ENCODE measurements around the gene TBC1D9. TPM values are rescaled to one million over a fixed set of nuclear protein-coding genes. Genes with fewer than 3 reads are reported as not detected.

The TBC1D9 gene
- polyA plus RNA-seq, 1 of the 3 experiments (the other 2 are of a cell fraction) = 13.5 TPM

GRCh38 chr4:140743194-140743931 is 12.8 kb downstream of the TBC1D9 start:
- DNase-seq = peak; percentile 12
- Histone ChIP-seq H3K4me2 (peak overlapping the region; percentile 80), H3K79me2 (ENCODE audit: insufficient read depth) (peaks cover 80% of the 10 kb centered on the region)

More at GRCh38 chr4:140743194-140743931, 12.8 kb downstream of the TBC1D9 start:
- no peaks in the 10 kb centered on the region for H3K9me2 ChIP-seq
- no peaks in the 10 kb centered on the region for H3K27me3 ChIP-seq (ENCODE audit: insufficient read depth)
- H4K20me1 ChIP-seq (ENCODE audit: insufficient read depth) = no peaks in the 10 kb centered on the region
- peaks cover under 1% of the 10 kb centered on the region; the same call in 1 of the 2 replicates for H3K9me3 ChIP-seq
- ChIA-PET CTCF (interaction anchor here (0.9 to 2.0 kb wide), 5 partner anchors 11 to 96 kb away, joined by 3 to 11 read pairs (median 3); partner anchors contain the start of gene TBC1D9), POLR2A (interaction anchor here (0.9 kb wide), 1 partner anchor 13 kb away, joined by 5 read pairs; the partner anchor contains the start of gene TBC1D9)
- peaks cover 18 to 23% of the 10 kb centered on the region in 2 experiments for H3K4me1 ChIP-seq (ENCODE audit: control insufficient read depth in 1 of 2, insufficient read depth in 2 of 2, low read depth in 1 of 2, low read length in 1 of 2)
- H3K9ac ChIP-seq = peak overlapping the region; percentile 37; the same call in 1 of the 2 replicates
- WGBS (ENCODE audit: low lambda C conversion rate) = 13% methylated on average over 4 of the region's 4 CpGs
- H2AFZ ChIP-seq (ENCODE audit: low read depth) = no peak overlapping the region
- peak overlapping the region; percentile 71 to 83 for H3K27ac ChIP-seq (ENCODE audit: low read depth in 2 of 2, low read length in 1 of 2)
- peaks cover 0 to 3% of the 10 kb centered on the region in 2 experiments for H3K36me3 ChIP-seq (replicated peaks in 1 of 2; ENCODE audit: control insufficient read depth in 1 of 2, insufficient read depth in 2 of 2, low read length in 1 of 2)
- TF ChIP-seq SIN3A (IDR thresholded peaks at IDR 0.05; ENCODE audit: borderline replicate concordance, low read depth, low read length) (no peak), RAD21 (IDR thresholded peaks at IDR 0.05; ENCODE audit: low read length) (peak; percentile 35; the same call in 1 of the 2 replicates), PBX3 (IDR thresholded peaks at IDR 0.05) (peak; percentile 46; the same call in 1 of the 2 replicates), MXI1 (IDR thresholded peaks at IDR 0.05; ENCODE audit: low read depth, low read length) (peak; percentile 27; the same call in 1 of the 2 replicates), POLR2AphosphoS5 (IDR thresholded peaks at IDR 0.05; ENCODE audit: low read depth, low read length) (0 out of 2 replicates have a peak, but pooled peaks have one; percentile 20), RXRA (IDR thresholded peaks at IDR 0.05; ENCODE audit: borderline replicate concordance, low read depth) (no peak), CTCF (IDR thresholded peaks at IDR 0.05) (peak; percentile 48), NFIC (IDR thresholded peaks at IDR 0.05; ENCODE audit: borderline replicate concordance) (no peak; the same call in 1 of the 2 replicates), IRF3 (IDR thresholded peaks at IDR 0.05; ENCODE audit: low read depth, low read length) (no peak), SMC3 (IDR thresholded peaks at IDR 0.05; ENCODE audit: low read depth, low read length) (no peak), EP300 (IDR thresholded peaks at IDR 0.05; ENCODE audit: borderline replicate concordance in 1 of 2, low read depth in 1 of 2, low read length in 1 of 2) (no peak), USF2 (IDR thresholded peaks at IDR 0.05; ENCODE audit: borderline replicate concordance, low read depth, low read length) (no peak), NRF1 (IDR thresholded peaks at IDR 0.05; ENCODE audit: low read depth, low read length) (no peak), TCF12 (IDR thresholded peaks at IDR 0.05) (peak; percentile 44; the same call in 1 of the 2 replicates), JUND (IDR thresholded peaks at IDR 0.05) (0 out of 2 replicates have a peak, but pooled peaks have one; percentile 29), FOSL2 (IDR thresholded peaks at IDR 0.05; ENCODE audit: borderline replicate concordance, low read depth) (no peak), MEF2A (IDR thresholded peaks at IDR 0.05; ENCODE audit: borderline replicate concordance, low read depth) (no peak)
- H3F3A ChIP-seq (replicated peaks; ENCODE audit: insufficient read depth) = peaks cover 15% of the 10 kb centered on the region
- 0 out of 4 replicates have a peak overlapping the region, but pooled peaks of 1 of the 2 experiments have one; percentile 28 for H3K4me3 ChIP-seq (ENCODE audit: low read depth in 2 of 2, low read length in 1 of 2)

Data from SK-N-SH (cell line).